ENCODE measurements around the gene ZBTB34. TPM values are rescaled to one million over a fixed set of nuclear protein-coding genes. Genes with fewer than 3 reads are reported as not detected.

The ZBTB34 gene, protein sequence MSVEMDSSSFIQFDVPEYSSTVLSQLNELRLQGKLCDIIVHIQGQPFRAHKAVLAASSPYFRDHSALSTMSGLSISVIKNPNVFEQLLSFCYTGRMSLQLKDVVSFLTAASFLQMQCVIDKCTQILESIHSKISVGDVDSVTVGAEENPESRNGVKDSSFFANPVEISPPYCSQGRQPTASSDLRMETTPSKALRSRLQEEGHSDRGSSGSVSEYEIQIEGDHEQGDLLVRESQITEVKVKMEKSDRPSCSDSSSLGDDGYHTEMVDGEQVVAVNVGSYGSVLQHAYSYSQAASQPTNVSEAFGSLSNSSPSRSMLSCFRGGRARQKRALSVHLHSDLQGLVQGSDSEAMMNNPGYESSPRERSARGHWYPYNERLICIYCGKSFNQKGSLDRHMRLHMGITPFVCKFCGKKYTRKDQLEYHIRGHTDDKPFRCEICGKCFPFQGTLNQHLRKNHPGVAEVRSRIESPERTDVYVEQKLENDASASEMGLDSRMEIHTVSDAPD
- 3.0 to 3.9 TPM (median 3.4 TPM) in 5 replicates for total RNA-seq (2022; extraction: Qiagen RNA extraction)

DNA sequence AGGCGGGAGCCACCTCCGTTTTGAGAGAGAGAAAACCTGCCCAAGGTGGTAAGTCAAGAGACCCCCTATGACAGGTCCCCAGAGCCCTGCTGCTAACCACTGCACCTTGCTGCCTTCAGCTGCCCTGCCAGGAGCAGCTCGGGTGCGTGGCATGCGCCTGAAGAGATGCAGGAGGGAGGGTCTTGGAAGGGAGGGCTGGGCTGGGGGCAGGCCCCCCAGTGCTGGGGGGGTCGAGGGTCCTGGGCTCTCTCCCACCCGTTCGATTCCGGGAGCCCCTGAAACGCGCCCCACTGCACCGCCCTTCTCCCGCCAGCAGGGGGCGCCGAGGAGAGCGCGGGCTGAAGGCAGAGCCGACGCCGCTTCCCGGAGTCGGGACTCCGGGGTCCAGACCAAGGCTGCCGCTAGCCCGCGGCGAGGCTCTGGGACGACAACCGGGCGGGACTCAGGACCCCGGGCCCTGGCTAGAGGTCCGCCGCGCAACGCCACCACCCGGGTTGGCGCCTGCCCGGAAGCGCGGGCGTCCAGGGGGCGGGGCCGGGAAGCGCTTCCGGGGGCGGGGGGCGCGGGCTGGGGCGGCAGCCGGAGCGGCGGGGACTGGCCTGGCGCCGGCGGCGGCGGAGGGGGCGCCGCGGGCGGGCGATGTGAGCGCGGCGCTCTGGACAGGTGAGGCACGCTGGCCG lies at the start of gene ZBTB34:
TSS of gene ZBTB34 (plus strand) at position 563 of the 680 bp plus-strand sequence. CDS start 18,761 bp downstream, outside the sequence.

DNA sequence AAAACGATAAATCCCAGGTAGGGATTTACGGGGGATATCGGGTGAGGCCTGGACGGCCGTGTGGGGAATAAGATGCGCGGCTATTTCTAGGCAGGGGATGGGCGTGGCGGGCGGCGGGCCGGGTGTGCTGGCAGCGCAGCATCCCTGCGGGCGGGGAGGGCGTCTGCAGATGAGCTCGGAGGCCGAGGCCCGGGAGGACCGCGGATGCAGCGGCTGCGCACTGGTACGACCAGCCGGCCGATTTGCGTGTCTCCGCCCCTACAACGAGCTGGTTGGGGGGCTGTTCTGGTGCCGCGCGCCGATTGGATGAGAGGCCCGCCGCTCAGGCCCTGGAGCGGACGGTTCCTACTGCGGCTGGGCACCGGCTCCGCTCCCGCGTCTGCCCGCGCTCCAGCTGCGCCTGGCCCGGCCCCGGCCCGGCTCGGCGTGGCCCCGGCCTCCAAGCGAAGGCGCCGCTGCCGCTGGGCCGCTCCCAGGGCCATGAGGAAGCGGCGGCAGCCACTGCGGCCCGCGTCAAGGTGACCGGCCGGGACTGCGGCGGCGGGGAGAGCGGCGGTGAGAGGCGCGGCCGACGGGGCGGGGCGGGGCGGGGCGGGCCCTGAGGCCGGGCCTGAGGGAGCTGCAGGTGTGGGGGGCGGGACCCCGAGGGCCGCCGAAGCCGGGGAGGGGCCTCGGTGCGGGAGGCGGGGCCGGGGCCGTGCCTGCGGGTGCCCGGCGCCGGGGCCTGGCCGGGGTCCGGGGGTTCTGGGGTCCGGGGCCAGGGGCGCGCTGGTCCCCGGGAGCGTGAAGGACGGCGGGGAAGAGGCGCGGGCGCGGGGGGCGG lies 54.2 kb downstream of the ZBTB34 start, which contains the start of gene RALGPS1:
TSS of gene RALGPS1 (plus strand) at position 325 of the 823 bp plus-strand sequence. CDS start 47,508 bp downstream, outside the sequence.

Other genes with a start within 250 kb of the ZBTB34 start
- 1.1 to 1.5 TPM (median 1.3 TPM) in 5 replicates for gene LMX1B, start 246.7 kb upstream of the ZBTB34 start, total RNA-seq (2022; extraction: Qiagen RNA extraction)
- 6.2 to 10.9 TPM (median 6.8 TPM) in 5 replicates for gene ZBTB43, start 55.6 kb upstream of the ZBTB34 start, total RNA-seq (2022; extraction: Qiagen RNA extraction)
- gene RALGPS1, start 54.1 kb downstream of the ZBTB34 start, total RNA-seq (2022; extraction: Qiagen RNA extraction) = 1.4 to 2.2 TPM (median 1.6 TPM) in 5 replicates

Measured in A549 treated with AZD2906 at 1 μM for 4 hours (cell line).